Calu3 (cell line): ENCODE results near the gene ETNK2. TPM values are rescaled to one million over a fixed set of nuclear protein-coding genes. Genes with fewer than 3 reads are reported as not detected.

Experiments used
- Bru-seq: library from RNA; stranded (reverse); fragments of 400-500 nt; gene quantifications from one replicate; lab custom pipeline; 2021; lab: Mats Ljungman, UMichigan
- BruChase-seq, 2 experiments: library from RNA; stranded (reverse); fragments of 400-500 nt; gene quantifications; one replicate each; lab custom pipeline; 2021; lab: Mats Ljungman, UMichigan
- BruUV-seq: library from RNA; stranded (reverse); fragments of 400-500 nt; replicated peaks from 2 replicates; lab custom pipeline; 2021; lab: Mats Ljungman, UMichigan
- CTCF ChIA-PET: fragments of 300-600 bp; sonication (Branson Sonifier 250); formaldehyde crosslinking; loops from one replicate; lab custom pipeline; 2022; ENCODE audit warnings: antibody characterized with exemption; lab: Charles Lee
- DNase-seq: peaks from one replicate; pipeline ENCODE4 v3.0.0; 2022
- H3K27ac Mint-ChIP-seq: one replicate; pipeline ENCODE4 v1.8.0; 2022; ENCODE audit warnings: mixed read lengths; ENCODE audit not compliant: unreplicated experiment
- H3K27me3 Mint-ChIP-seq: one replicate; pipeline ENCODE4 v1.8.0; 2022; ENCODE audit warnings: mixed read lengths; ENCODE audit not compliant: unreplicated experiment
- H3K36me3 Mint-ChIP-seq: one replicate; pipeline ENCODE4 v1.8.0; 2022; ENCODE audit warnings: mild to moderate bottlenecking, moderate library complexity, mixed read lengths; ENCODE audit not compliant: insufficient read depth, unreplicated experiment
- H3K4me1 Mint-ChIP-seq: one replicate; pipeline ENCODE4 v1.8.0; 2022; ENCODE audit warnings: mild to moderate bottlenecking, low read depth, mixed read lengths; ENCODE audit not compliant: unreplicated experiment
- H3K4me3 Mint-ChIP-seq: one replicate; pipeline ENCODE4 v1.8.0; 2022; ENCODE audit warnings: mild to moderate bottlenecking, low read depth, moderate library complexity, mixed read lengths; ENCODE audit not compliant: unreplicated experiment
- H3K9me3 Mint-ChIP-seq: one replicate; pipeline ENCODE4 v1.8.0; 2022; ENCODE audit warnings: low read depth, mixed read lengths; ENCODE audit not compliant: unreplicated experiment
- intact Hi-C: fragments of 100-400 bp; cut with micrococcal nuclease; formaldehyde crosslinking; loops from one replicate; pipeline ENCODE4 v1.10.0; 2022; ENCODE audit not compliant: unreplicated experiment
- long read RNA-seq: library from polyadenylated mRNA; stranded (forward); transcript quantifications from one replicate; pipeline ENCODE4 v2.0.0, GENCODE V29; 2022
- total RNA-seq: library from RNA; stranded (reverse); gene quantifications from 2 replicates; pipeline ENCODE4 v1.2.3, GENCODE V29; 2022
- TF ChIP-seq, protein P1 (sequence below): fragments of 200-600 bp; IDR thresholded peaks from one replicate; pipeline ENCODE4 v1.8.0; 2022; ENCODE audit warnings: antibody characterized with exemption; ENCODE audit not compliant: unreplicated experiment

Gene ETNK2, protein sequence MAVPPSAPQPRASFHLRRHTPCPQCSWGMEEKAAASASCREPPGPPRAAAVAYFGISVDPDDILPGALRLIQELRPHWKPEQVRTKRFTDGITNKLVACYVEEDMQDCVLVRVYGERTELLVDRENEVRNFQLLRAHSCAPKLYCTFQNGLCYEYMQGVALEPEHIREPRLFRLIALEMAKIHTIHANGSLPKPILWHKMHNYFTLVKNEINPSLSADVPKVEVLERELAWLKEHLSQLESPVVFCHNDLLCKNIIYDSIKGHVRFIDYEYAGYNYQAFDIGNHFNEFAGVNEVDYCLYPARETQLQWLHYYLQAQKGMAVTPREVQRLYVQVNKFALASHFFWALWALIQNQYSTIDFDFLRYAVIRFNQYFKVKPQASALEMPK
- 4.0 and 5.0 TPM in 2 replicates for total RNA-seq
- Bru-seq, nascent RNA = percentile 30 among the genes with signal in this experiment
- BruChase-seq, experiment 1, labeled RNA remaining after a 6-hour chase = percentile 34 among the genes with signal in this experiment
- percentile 25 among the genes with signal in this experiment for BruChase-seq, experiment 2, labeled RNA remaining after a 2-hour chase
- long read RNA-seq, partial matches to known transcripts = 0 of 4 reads
- long read RNA-seq, other reads (novel, unspliced or antisense) = 0 of 4 reads

DNA sequence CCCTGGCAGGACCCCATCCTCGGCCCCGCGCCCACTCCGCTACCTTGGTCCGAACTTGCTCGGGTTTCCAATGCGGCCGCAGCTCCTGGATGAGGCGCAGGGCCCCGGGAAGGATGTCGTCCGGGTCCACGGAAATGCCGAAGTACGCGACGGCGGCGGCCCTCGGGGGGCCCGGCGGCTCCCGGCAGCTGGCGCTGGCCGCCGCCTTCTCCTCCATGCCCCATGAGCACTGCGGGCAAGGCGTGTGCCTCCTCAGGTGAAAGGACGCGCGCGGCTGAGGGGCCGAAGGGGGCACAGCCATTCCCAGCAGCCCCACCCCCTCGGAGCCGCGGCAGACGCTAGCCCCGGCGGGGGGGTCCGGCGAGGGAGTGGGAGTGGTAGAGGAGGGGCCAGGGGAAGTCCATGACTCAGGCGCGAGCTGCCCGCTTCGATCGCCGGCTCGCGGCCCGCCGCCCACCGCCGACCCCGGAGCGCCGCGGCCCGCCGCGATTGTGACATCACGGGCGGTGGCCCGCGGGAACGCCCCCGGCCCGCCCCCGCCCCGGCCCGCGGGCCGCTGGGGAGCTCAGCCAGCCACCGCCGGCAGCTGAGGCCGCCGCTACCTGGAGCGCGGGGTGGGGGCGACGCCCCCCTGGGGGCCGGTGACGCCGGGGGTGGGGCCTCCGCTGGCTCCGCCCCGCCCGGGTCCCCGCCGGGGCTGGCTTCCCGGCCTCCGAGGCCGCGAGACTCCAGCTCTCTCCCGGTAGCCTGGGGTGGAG, at the start of gene ETNK2:
Gene ETNK2 (minus strand): TSS at position 493 of the 758 bp plus-strand sequence. CDS start 192 bp downstream, at position 301.
- H3K4me1 Mint-ChIP-seq = no peaks in the 10 kb centered on the region
- no peak within 1 kb of the TSS for H3K27ac Mint-ChIP-seq
- peak; percentile 76 for DNase-seq
- H3K27me3 Mint-ChIP-seq = peaks cover 46% of the 10 kb centered on the region
- no peaks in the 10 kb centered on the region for H3K9me3 Mint-ChIP-seq
- intact Hi-C loops = no loop called here
- peak within 1 kb of the TSS; percentile 68 for H3K4me3 Mint-ChIP-seq
- CTCF ChIA-PET = interaction anchor here (0.7 to 1.9 kb wide), 4 partner anchors 10 to 291 kb away, joined by 3 to 6 read pairs (median 4); no protein-coding TSS in a partner anchor
- H3K36me3 Mint-ChIP-seq = peaks cover 17% of the 10 kb centered on the region
- TF ChIP-seq, protein P1, sequence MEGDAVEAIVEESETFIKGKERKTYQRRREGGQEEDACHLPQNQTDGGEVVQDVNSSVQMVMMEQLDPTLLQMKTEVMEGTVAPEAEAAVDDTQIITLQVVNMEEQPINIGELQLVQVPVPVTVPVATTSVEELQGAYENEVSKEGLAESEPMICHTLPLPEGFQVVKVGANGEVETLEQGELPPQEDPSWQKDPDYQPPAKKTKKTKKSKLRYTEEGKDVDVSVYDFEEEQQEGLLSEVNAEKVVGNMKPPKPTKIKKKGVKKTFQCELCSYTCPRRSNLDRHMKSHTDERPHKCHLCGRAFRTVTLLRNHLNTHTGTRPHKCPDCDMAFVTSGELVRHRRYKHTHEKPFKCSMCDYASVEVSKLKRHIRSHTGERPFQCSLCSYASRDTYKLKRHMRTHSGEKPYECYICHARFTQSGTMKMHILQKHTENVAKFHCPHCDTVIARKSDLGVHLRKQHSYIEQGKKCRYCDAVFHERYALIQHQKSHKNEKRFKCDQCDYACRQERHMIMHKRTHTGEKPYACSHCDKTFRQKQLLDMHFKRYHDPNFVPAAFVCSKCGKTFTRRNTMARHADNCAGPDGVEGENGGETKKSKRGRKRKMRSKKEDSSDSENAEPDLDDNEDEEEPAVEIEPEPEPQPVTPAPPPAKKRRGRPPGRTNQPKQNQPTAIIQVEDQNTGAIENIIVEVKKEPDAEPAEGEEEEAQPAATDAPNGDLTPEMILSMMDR = no peak
- no TSS peak for BruUV-seq

DNA sequence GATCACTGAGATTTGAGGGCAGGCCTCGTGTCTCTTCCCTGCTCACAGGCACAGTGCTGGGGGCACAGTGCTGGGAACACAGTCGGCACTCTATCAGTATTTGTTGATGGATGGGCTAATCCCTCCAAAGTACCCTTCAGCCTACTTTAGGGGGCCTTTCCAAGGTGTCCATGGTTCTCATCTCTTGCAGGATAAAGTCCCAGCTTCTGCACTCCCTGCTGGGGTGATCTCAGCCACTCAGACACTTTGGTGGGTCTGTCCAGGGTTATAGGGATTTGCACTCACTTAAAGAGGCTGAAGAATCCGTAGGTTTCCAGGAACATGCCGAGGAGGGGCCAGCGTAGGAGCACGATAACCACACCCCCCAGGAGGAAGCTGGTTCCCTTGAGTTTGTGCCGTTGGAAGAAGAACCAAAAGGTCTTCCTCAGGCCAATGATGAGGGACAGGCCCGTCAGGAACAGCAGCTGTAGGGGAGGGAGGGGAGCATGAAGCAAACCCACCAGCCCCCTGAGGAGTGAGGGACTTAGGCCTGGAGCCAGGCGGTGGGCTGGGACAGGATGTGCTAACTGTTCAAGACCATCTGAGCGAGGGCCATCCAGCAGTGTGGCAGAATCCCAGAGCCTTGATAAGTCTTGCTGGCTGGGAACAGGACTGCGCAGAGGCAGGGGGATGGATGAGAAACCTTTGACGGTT, 49.6 kb upstream of the ETNK2 start:
- TF ChIP-seq, protein P1 = no peak
- no peak overlapping the region for H3K27ac Mint-ChIP-seq
- peaks cover 8% of the 10 kb centered on the region for H3K36me3 Mint-ChIP-seq
- BruUV-seq = no TSS peak
- intact Hi-C loops = no loop called here
- H3K4me3 Mint-ChIP-seq = no peak overlapping the region
- no peaks in the 10 kb centered on the region for H3K9me3 Mint-ChIP-seq
- DNase-seq = no peak
- no peaks in the 10 kb centered on the region for H3K27me3 Mint-ChIP-seq
- CTCF ChIA-PET = no interaction called here
- peaks cover 50% of the 10 kb centered on the region for H3K4me1 Mint-ChIP-seq

DNA sequence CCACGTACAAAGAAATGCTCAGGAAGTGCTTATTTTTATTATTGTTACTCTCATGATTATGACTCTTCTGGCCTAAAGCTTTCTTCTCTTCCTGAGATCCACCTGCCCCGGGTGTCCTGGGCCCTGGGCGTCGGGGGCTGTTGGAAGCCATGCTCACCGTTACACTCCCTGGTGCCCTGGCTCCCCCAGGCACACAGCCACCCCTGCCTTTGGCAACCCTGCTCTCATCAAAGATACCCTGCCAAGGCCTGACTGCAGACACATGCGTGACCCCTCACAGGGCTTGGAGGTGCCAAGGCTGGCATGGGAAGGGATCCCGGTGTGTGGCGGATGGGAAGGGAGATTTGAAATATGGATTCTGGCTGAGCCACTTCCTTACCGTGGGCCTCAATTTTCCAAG, 47.7 kb upstream of the ETNK2 start:
- no TSS peak for BruUV-seq
- TF ChIP-seq, protein P1 = no peak
- Mint-ChIP-seq H3K4me3 (no peak overlapping the region), H3K36me3 (peaks cover 8% of the 10 kb centered on the region), H3K27me3 (no peaks in the 10 kb centered on the region), H3K27ac (no peak overlapping the region), H3K9me3 (peaks cover 4% of the 10 kb centered on the region), H3K4me1 (peaks cover 43% of the 10 kb centered on the region)
- CTCF ChIA-PET = interaction anchor here (1.0 to 1.8 kb wide), 3 partner anchors 32 to 199 kb away, joined by 5 to 7 read pairs (median 6); no protein-coding TSS in a partner anchor
- intact Hi-C loops = loop anchor here (5.0 kb wide), 1 partner anchor 337 kb away; the partner anchor contains the start of gene SNRPE
- no peak for DNase-seq
